ENCODE measurements around the gene RFX4. TPM values are rescaled to one million over a fixed set of nuclear protein-coding genes. Genes with fewer than 3 reads are reported as not detected.

Gene RFX4
- total RNA-seq, 2 experiments from 2014 or later, result not detected

DNA sequence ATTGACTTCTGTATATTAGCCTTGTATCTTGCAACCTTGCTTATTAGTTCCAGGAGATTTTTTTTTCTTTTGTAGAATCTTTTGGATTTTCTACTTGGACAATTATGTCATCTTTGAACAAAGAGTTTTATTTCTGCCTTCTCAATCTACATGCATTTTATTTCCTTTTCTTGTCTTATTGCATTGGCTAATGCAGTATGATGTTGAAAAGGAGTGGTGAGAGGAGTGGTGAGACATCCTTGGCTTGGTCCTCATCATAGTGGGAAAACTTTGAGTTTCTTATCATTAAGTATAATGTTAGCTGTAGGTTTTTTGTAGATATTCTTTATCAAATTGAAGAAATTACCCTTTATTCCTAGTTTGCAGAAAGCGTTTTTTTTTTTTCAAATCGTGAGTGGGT, 80.6 kb downstream of the RFX4 start:
- H3K4me2 ChIP-seq (ENCODE audit: low read length), result no peak overlapping the region
- no peak overlapping the region for H3K4me3 ChIP-seq (ENCODE audit: low read depth, low read length, poor library complexity, severe bottlenecking)
- no peaks in the 10 kb centered on the region for H3K4me1 ChIP-seq (ENCODE audit: insufficient read depth, low read length, poor library complexity, severe bottlenecking)
- no TSS peak for BruUV-seq (replicated peaks)
- peaks cover 13% of the 10 kb centered on the region; the same call in 1 of the 2 replicates for H3K9me3 ChIP-seq (ENCODE audit: low read length)
- CTCF ChIA-PET (ENCODE audit: unreplicated experiment), result no interaction called here
- no peaks in the 10 kb centered on the region for H3K36me3 ChIP-seq (ENCODE audit: insufficient read depth, low read length)
- POLR2A ChIA-PET, result interaction anchor here (0.6 to 0.7 kb wide), 2 partner anchors 254 to 688 kb away, joined by 3 read pairs; no protein-coding TSS in a partner anchor
- no peak overlapping the region for H2AFZ ChIP-seq (ENCODE audit: low read length)
- no peak for DNase-seq (ENCODE audit: low spot score)
- intact Hi-C loops (cut with micrococcal nuclease; ENCODE audit: unreplicated experiment), result no loop called here
- H3K79me2 ChIP-seq (ENCODE audit: insufficient read depth, low read depth, low read length), result no peaks in the 10 kb centered on the region
- no peak overlapping the region for H3K27ac ChIP-seq (ENCODE audit: low read depth, low read length, poor library complexity, severe bottlenecking)
- no peaks in the 10 kb centered on the region for H3K9me2 ChIP-seq (ENCODE audit: insufficient read depth, low read length)
- TF ChIP-seq, protein P1, sequence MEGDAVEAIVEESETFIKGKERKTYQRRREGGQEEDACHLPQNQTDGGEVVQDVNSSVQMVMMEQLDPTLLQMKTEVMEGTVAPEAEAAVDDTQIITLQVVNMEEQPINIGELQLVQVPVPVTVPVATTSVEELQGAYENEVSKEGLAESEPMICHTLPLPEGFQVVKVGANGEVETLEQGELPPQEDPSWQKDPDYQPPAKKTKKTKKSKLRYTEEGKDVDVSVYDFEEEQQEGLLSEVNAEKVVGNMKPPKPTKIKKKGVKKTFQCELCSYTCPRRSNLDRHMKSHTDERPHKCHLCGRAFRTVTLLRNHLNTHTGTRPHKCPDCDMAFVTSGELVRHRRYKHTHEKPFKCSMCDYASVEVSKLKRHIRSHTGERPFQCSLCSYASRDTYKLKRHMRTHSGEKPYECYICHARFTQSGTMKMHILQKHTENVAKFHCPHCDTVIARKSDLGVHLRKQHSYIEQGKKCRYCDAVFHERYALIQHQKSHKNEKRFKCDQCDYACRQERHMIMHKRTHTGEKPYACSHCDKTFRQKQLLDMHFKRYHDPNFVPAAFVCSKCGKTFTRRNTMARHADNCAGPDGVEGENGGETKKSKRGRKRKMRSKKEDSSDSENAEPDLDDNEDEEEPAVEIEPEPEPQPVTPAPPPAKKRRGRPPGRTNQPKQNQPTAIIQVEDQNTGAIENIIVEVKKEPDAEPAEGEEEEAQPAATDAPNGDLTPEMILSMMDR (conservative IDR thresholded peaks at IDR 0.05; ENCODE audit: low read length), result no peak
- TF ChIP-seq EZH2phosphoT487 (IDR thresholded peaks at IDR 0.05; ENCODE audit: borderline replicate concordance, low read depth, low read length), result no peak
- no peaks in the 10 kb centered on the region for H4K20me1 ChIP-seq (ENCODE audit: insufficient read depth, low read length)

DNA sequence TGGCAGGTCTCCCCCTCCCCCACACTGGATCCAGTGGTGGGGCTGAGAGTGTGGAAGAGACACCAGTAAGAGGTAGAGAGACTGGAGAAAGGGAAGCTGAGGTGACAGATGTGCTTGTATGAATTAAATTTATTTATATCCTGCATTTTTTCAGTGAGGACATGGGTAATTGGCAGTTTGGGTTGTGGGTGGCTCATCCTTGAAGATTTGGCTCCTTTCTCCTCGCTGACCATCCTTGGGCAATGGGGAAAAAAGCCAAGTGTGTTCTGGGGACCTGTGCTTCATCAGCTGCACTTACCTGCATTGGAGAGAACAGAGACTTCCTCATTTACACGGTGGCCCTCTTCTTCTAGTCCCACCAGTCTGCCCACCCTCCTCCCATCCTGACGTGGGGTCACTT, 86.4 kb downstream of the RFX4 start:
- CTCF ChIA-PET (ENCODE audit: unreplicated experiment), result no interaction called here
- intact Hi-C loops (cut with micrococcal nuclease; ENCODE audit: unreplicated experiment), result no loop called here
- Histone ChIP-seq H3K9me3 (ENCODE audit: low read length) (no peaks in the 10 kb centered on the region), H3K36me3 (ENCODE audit: insufficient read depth, low read length) (no peaks in the 10 kb centered on the region), H3K4me2 (ENCODE audit: low read length) (no peak overlapping the region), H3K27ac (ENCODE audit: low read depth, low read length, poor library complexity, severe bottlenecking) (no peak overlapping the region), H3K79me2 (ENCODE audit: insufficient read depth, low read depth, low read length) (no peaks in the 10 kb centered on the region), H3K9me2 (ENCODE audit: insufficient read depth, low read length) (no peaks in the 10 kb centered on the region), H3K4me3 (ENCODE audit: low read depth, low read length, poor library complexity, severe bottlenecking) (no peak overlapping the region), H4K20me1 (ENCODE audit: insufficient read depth, low read length) (no peaks in the 10 kb centered on the region), H3K4me1 (ENCODE audit: insufficient read depth, low read length, poor library complexity, severe bottlenecking) (no peaks in the 10 kb centered on the region), H2AFZ (ENCODE audit: low read length) (no peak overlapping the region)
- DNase-seq (ENCODE audit: low spot score), result no peak
- TF ChIP-seq, protein P1 (conservative IDR thresholded peaks at IDR 0.05; ENCODE audit: low read length), result no peak
- no peak for TF ChIP-seq EZH2phosphoT487 (IDR thresholded peaks at IDR 0.05; ENCODE audit: borderline replicate concordance, low read depth, low read length)
- POLR2A ChIA-PET, result no interaction called here
- no TSS peak for BruUV-seq (replicated peaks)

DNA sequence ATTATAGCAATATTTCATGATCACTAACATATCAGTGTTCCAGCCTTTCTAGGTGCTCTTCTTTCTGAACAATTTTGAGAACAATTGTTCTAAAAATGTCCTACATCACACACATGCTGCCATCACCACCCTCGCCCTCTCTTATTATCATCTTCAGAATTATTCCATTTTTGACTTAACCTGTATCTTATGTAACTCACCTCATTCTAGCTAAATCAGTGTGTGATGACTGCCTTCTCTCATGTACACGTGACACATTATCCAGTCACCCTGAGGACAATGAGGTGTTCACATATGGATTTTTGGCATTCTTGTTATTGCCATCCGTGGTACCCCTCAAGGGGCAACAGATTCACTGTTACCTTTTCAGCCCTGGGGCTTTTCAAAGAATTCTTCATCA, 87.3 kb downstream of the RFX4 start:
- H3K9me2 ChIP-seq (ENCODE audit: insufficient read depth, low read length), result no peaks in the 10 kb centered on the region
- TF ChIP-seq EZH2phosphoT487 (IDR thresholded peaks at IDR 0.05; ENCODE audit: borderline replicate concordance, low read depth, low read length), result no peak
- TF ChIP-seq, protein P1 (conservative IDR thresholded peaks at IDR 0.05; ENCODE audit: low read length), result no peak
- H3K79me2 ChIP-seq (ENCODE audit: insufficient read depth, low read depth, low read length), result no peaks in the 10 kb centered on the region
- no peaks in the 10 kb centered on the region for H4K20me1 ChIP-seq (ENCODE audit: insufficient read depth, low read length)
- no peaks in the 10 kb centered on the region for H3K36me3 ChIP-seq (ENCODE audit: insufficient read depth, low read length)
- intact Hi-C loops (cut with micrococcal nuclease; ENCODE audit: unreplicated experiment), result no loop called here
- no peak for DNase-seq (ENCODE audit: low spot score)
- H2AFZ ChIP-seq (ENCODE audit: low read length), result no peak overlapping the region
- H3K4me1 ChIP-seq (ENCODE audit: insufficient read depth, low read length, poor library complexity, severe bottlenecking), result no peaks in the 10 kb centered on the region
- H3K4me3 ChIP-seq (ENCODE audit: low read depth, low read length, poor library complexity, severe bottlenecking), result no peak overlapping the region
- ChIA-PET POLR2A (interaction anchor here (0.6 kb wide), 1 partner anchor 229 kb away, joined by 4 read pairs; no protein-coding TSS in a partner anchor), CTCF (ENCODE audit: unreplicated experiment) (no interaction called here)
- H3K27ac ChIP-seq (ENCODE audit: low read depth, low read length, poor library complexity, severe bottlenecking), result no peak overlapping the region
- no peak overlapping the region for H3K4me2 ChIP-seq (ENCODE audit: low read length)
- no TSS peak for BruUV-seq (replicated peaks)
- H3K9me3 ChIP-seq (ENCODE audit: low read length), result no peaks in the 10 kb centered on the region
